Liver (tissue), 9 donors: ENCODE measurements around the gene CHN2. TPM values are rescaled to one million over a fixed set of nuclear protein-coding genes. Genes with fewer than 3 reads are reported as not detected.

Experiments
- DNase-seq: peaks from one replicate; pipeline ENCODE4 v3.0.0-alpha.2; 2017; ENCODE audit warnings: low spot score
- H3K27ac ChIP-seq, 2 donors: one replicate each; pipeline ENCODE4 v1.7.0; 2013; ENCODE audit warnings: inconsistent platforms in 2 of 2, low read length in 2 of 2, control low read depth in 1 of 2, low read depth in 1 of 2, mild to moderate bottlenecking in 1 of 2
- H3K27me3 ChIP-seq, 4 donors: one replicate each; pipeline versions ENCODE4 v1.6.1 to v1.7.0; 2013; ENCODE audit warnings: low read length in 3 of 4, inconsistent platforms in 1 of 4, mild to moderate bottlenecking in 1 of 4, moderate library complexity in 1 of 4; ENCODE audit not compliant: control insufficient read depth in 4 of 4, insufficient read depth in 4 of 4
- H3K36me3 ChIP-seq, 4 donors: one replicate each; pipeline versions ENCODE4 v1.6.1 to v1.7.0; 2013; ENCODE audit warnings: low read length in 3 of 4, mild to moderate bottlenecking in 3 of 4, low read depth in 1 of 4, moderate library complexity in 1 of 4; ENCODE audit not compliant: control insufficient read depth in 4 of 4, insufficient read depth in 3 of 4
- H3K4me1 ChIP-seq, 4 donors: one replicate each; pipeline versions ENCODE4 v1.6.1 to v1.7.0; 2013; ENCODE audit warnings: low read length in 3 of 4, mild to moderate bottlenecking in 3 of 4, moderate library complexity in 1 of 4; ENCODE audit not compliant: control insufficient read depth in 4 of 4, insufficient read depth in 4 of 4
- H3K4me3 ChIP-seq, 3 donors: one replicate each; pipeline versions ENCODE4 v1.6.1 to v1.7.0; 2013; ENCODE audit warnings: low read length in 3 of 3, control low read depth in 1 of 3, low read depth in 1 of 3, mild to moderate bottlenecking in 1 of 3
- H3K9ac ChIP-seq, 2 donors: one replicate each; pipeline ENCODE4 v1.7.0; 2013; ENCODE audit warnings: low read length in 2 of 2, mild to moderate bottlenecking in 2 of 2, moderate library complexity in 2 of 2, control low read depth in 1 of 2, low read depth in 1 of 2
- H3K9me3 ChIP-seq, 4 donors: one replicate each; pipeline versions ENCODE4 v1.6.1 to v1.7.0; 2013; ENCODE audit warnings: low read length in 3 of 4; ENCODE audit not compliant: control insufficient read depth in 4 of 4
- ATF3 ChIP-seq: IDR thresholded peaks from 2 replicates; pipeline ENCODE4 v1.6.1; 2016; ENCODE audit warnings: antibody characterized with exemption
- CTCF ChIP-seq: fragments of 150-350 bp; IDR thresholded peaks from 2 replicates; pipeline ENCODE4 v1.5.1; 2017; ENCODE audit warnings: improper control_type of control experiment, low read depth, low read length; ENCODE audit not compliant: missing input control
- EGR1 ChIP-seq, 2 donors: IDR thresholded peaks; 2 replicates each; pipeline ENCODE4 v1.6.1; 2016 to 2018; ENCODE audit warnings: antibody characterized with exemption in 2 of 2, low read depth in 2 of 2
- FOXA1 ChIP-seq: IDR thresholded peaks from 2 replicates; pipeline ENCODE4 v1.6.1; 2016; ENCODE audit warnings: antibody characterized with exemption
- FOXA2 ChIP-seq: IDR thresholded peaks from 2 replicates; pipeline ENCODE4 v1.6.1; 2016; ENCODE audit warnings: antibody characterized with exemption
- GABPA ChIP-seq, 2 donors: IDR thresholded peaks in 1 of 2; conservative IDR thresholded peaks in 1 of 2; 2 replicates each; pipeline ENCODE4 v1.6.1; 2016; ENCODE audit warnings: antibody characterized with exemption in 2 of 2, mild to moderate bottlenecking in 1 of 2, moderate library complexity in 1 of 2
- HNF4A ChIP-seq, 2 donors: conservative IDR thresholded peaks; 2 replicates each; pipeline ENCODE4 v1.6.1; 2016; ENCODE audit warnings: antibody characterized with exemption in 2 of 2, mild to moderate bottlenecking in 2 of 2
- HNF4G ChIP-seq: IDR thresholded peaks from 2 replicates; pipeline ENCODE4 v1.6.1; 2016; ENCODE audit warnings: antibody characterized with exemption
- JUND ChIP-seq, 2 donors: IDR thresholded peaks; 2 replicates each; pipeline ENCODE4 v1.6.1; 2016; ENCODE audit warnings: antibody characterized with exemption in 2 of 2
- NR2F2 ChIP-seq: IDR thresholded peaks from 2 replicates; pipeline ENCODE4 v1.6.1; 2016; ENCODE audit warnings: antibody characterized with exemption
- REST ChIP-seq: IDR thresholded peaks from 2 replicates; pipeline ENCODE4 v1.6.1; 2016; ENCODE audit warnings: antibody characterized with exemption, mild to moderate bottlenecking
- YY1 ChIP-seq: IDR thresholded peaks from 2 replicates; pipeline ENCODE4 v1.6.1; 2016; ENCODE audit warnings: antibody characterized with exemption, mild to moderate bottlenecking
- ZBTB33 ChIP-seq: IDR thresholded peaks from 2 replicates; pipeline ENCODE4 v1.6.1; 2016; ENCODE audit warnings: antibody characterized with exemption
- WGBS: extraction: QIAGEN DNeasy Blood & Tissue Kit; methylation state at CpG from one replicate; pipeline ENCODE4 v1.1.7; 2013; 5-methylcytosine and 5-hydroxymethylcytosine counted together
- polyA plus RNA-seq, 2 donors: library from polyadenylated mRNA; stranded (reverse) in 1 of 2; unstranded in 1 of 2; fragments of 200-250 nt in 1 of 2; fragments of >200 nt in 1 of 2; fragmentation: Nextera tagmentation in 1 of 2; extraction: Ambion mirVana in 1 of 2; gene quantifications; one replicate each; pipeline versions ENCODE4 v1.2.1 to v1.2.3, GENCODE V29; 2013 to 2015
- total RNA-seq, 2 donors: library from RNA; depleted of rRNA; stranded (reverse); fragments of >200 nt; gene quantifications; one replicate each; pipeline ENCODE4 v1.2.3, GENCODE V29; 2014
- donor health status: healthy.
- donor health status: healthy.
- donor health status: healthy.
- donor health status: healthy.
- donor health status: healthy.

CHN2 gene
- total and polyA plus RNA-seq, 4 donors = 8.3 to 25.4 (median 17.8) TPM

GRCh38 chr7:29369909-29370488 lies 175.4 kb downstream of the CHN2 start:
- Histone ChIP-seq H3K4me1 (no peaks in the 10 kb centered on the region), H3K27ac (no peak overlapping the region), H3K9ac (no peak overlapping the region), H3K4me3 (no peak overlapping the region), H3K9me3 (no peaks in the 10 kb centered on the region), H3K36me3 (peaks cover 0 to 18% (median 2%) of the 10 kb centered on the region in 4 donors), H3K27me3 (no peaks in the 10 kb centered on the region)
- TF ChIP-seq CTCF (no peak), HNF4A (conservative IDR thresholded peaks at IDR 0.05) (no peak), JUND (IDR thresholded peaks at IDR 0.05) (no peak), REST (no peak), FOXA1 (no peak), FOXA2 (no peak), ATF3 (no peak), ZBTB33 (no peak)
- 96% methylated on average over 8 of the region's 8 CpGs for WGBS
- no peak for DNase-seq

GRCh38 chr7:29370531-29371314 lies 176.1 kb downstream of the CHN2 start:
- Histone ChIP-seq H3K4me3 (no peak overlapping the region), H3K27ac (no peak overlapping the region), H3K4me1 (peaks cover 0 to 4% (median 1%) of the 10 kb centered on the region in 4 donors), H3K36me3 (peaks cover 0 to 18% (median 2%) of the 10 kb centered on the region in 4 donors), H3K9me3 (no peaks in the 10 kb centered on the region), H3K9ac (no peak overlapping the region), H3K27me3 (no peaks in the 10 kb centered on the region)
- WGBS = 69% methylated on average over 6 of the region's 6 CpGs
- no peak for DNase-seq
- TF ChIP-seq HNF4A (conservative IDR thresholded peaks at IDR 0.05) (no peak), GABPA (IDR thresholded peaks at IDR 0.05 in 1 of 2, conservative IDR thresholded peaks at IDR 0.05 in 1 of 2) (no peak), NR2F2 (no peak), JUND (IDR thresholded peaks at IDR 0.05) (peak; percentile 76 to 93), EGR1 (IDR thresholded peaks at IDR 0.05; ENCODE audit: low read depth in 2 of 2) (no peak), ATF3 (peak; percentile 43), HNF4G (no peak), YY1 (no peak)
